Anterior cingulate cortex (tissue), 58 donors: Measurements from ENCODE around the gene RASAL2.
"Not testable (repeated sequence)": the region's sequence is repeated elsewhere in the genome, so short reads cannot be mapped to it uniquely, and the experiment has no call there.

ENCODE experiments used
- DNase-seq, 58 donors: peaks; one replicate each; lab custom pipeline; 2025; lab: John Stamatoyannopoulos, UW

The RASAL2 gene

GRCh38 chr1:178066908-178067614 is 26.8 kb upstream of the RASAL2 start:
- no peak for DNase-seq

- no peak for DNase-seq
These were observed 22.1 kb upstream of the RASAL2 start for GRCh38 chr1:178071811-178072210.

GRCh38 chr1:178072326-178072725 is 21.6 kb upstream of the RASAL2 start:
- no peak for DNase-seq

- peak in 4 of 58 donors; percentile 15 to 56 (median 20) for DNase-seq
These were observed 18.6 kb upstream of the RASAL2 start for GRCh38 chr1:178075333-178075732.

- no peak for DNase-seq
These were observed 17.3 kb upstream of the RASAL2 start for GRCh38 chr1:178076607-178077006.

GRCh38 chr1:178077917-178078316 is 16.0 kb upstream of the RASAL2 start:
- no peak for DNase-seq

- DNase-seq, result no peak
These were observed 7.6 kb upstream of the RASAL2 start for GRCh38 chr1:178086294-178086693.

- DNase-seq, result peak in 7 of 58 donors; percentile 2 to 45 (median 7)
These were observed 7.1 kb upstream of the RASAL2 start for GRCh38 chr1:178086766-178087165.

- DNase-seq, result no peak
These were observed 5.3 kb upstream of the RASAL2 start for GRCh38 chr1:178088651-178089050.

- DNase-seq, result not testable (repeated sequence)
These were observed 2.5 kb upstream of the RASAL2 start for GRCh38 chr1:178091454-178091853.

- no peak for DNase-seq
These were observed 1.7 kb upstream of the RASAL2 start for GRCh38 chr1:178091986-178092745.

- peak in 25 of 58 donors; percentile 6 to 55 (median 41) for DNase-seq
These were observed 918 bp upstream of the RASAL2 start for GRCh38 chr1:178092878-178093493.

GRCh38 chr1:178093494-178093950 is 382 bp upstream of the RASAL2 start:
- peak; percentile 30 to 94 (median 86) for DNase-seq

GRCh38 chr1:178094739-178095645 is 1.1 kb downstream of the RASAL2 start:
- DNase-seq, result no peak

- DNase-seq, result no peak
These were observed 2.5 kb downstream of the RASAL2 start for GRCh38 chr1:178096421-178096820.

GRCh38 chr1:178098262-178098661 is 4.4 kb downstream of the RASAL2 start:
- peak in 3 of 58 donors; percentile 2 to 9 (median 3) for DNase-seq

GRCh38 chr1:178101266-178101630 is 7.3 kb downstream of the RASAL2 start:
- no peak for DNase-seq

- DNase-seq, result no peak
These were observed 7.8 kb downstream of the RASAL2 start for GRCh38 chr1:178101654-178102053.

GRCh38 chr1:178102218-178102617 is 8.3 kb downstream of the RASAL2 start:
- DNase-seq, result no peak

GRCh38 chr1:178107823-178108222 is 13.9 kb downstream of the RASAL2 start:
- no peak for DNase-seq
